H1 (cell line): Measurements from ENCODE around the gene TBC1D22A. TPM values are rescaled to one million over a fixed set of nuclear protein-coding genes. Genes with fewer than 3 reads are reported as not detected.

Experiments
- CTCF ChIA-PET: fragments of 300-600 bp; sonication (Branson Sonifier 250); formaldehyde crosslinking; loops from one replicate; lab custom pipeline; 2021; ENCODE audit not compliant: partially characterized antibody; lab: Charles Lee
- POLR2A ChIA-PET: fragments of 300-600 bp; sonication (Branson Sonifier 250); formaldehyde crosslinking; loops from one replicate; lab custom pipeline; 2021; ENCODE audit warnings: inconsistent platforms; ENCODE audit not compliant: partially characterized antibody; lab: Charles Lee
- DNase-seq, 2 experiments: peaks; one replicate each; pipeline versions ENCODE4 v3.0.0 to v3.0.0-alpha.2; 2010 to 2022; ENCODE audit warnings: low spot score in 2 of 2, low read depth in 1 of 2, mixed read lengths in 1 of 2
- FAIRE-seq: peaks from 2 replicates; lab custom pipeline; 2011; peaks lifted over from hg19 to GRCh38; lab: Jason Lieb, UNC
- H2AFZ ChIP-seq: 2 replicates; pipeline ENCODE4 v1.8.1; 2012; ENCODE audit warnings: low read length, inconsistent platforms
- H2AK5ac ChIP-seq: 2 replicates; pipeline ENCODE4 v1.6.1; 2013; ENCODE audit warnings: low read depth, low read length
- H2BK120ac ChIP-seq: replicated peaks from 2 replicates; pipeline ENCODE3; 2013; ENCODE audit warnings: low read depth, low read length, inconsistent platforms
- H2BK12ac ChIP-seq: 2 replicates; pipeline ENCODE4 v1.6.1; 2013; ENCODE audit warnings: low read depth, low read length
- H2BK15ac ChIP-seq: 2 replicates; pipeline ENCODE4 v1.6.1; 2013; ENCODE audit warnings: low read length
- H2BK20ac ChIP-seq: 2 replicates; pipeline ENCODE4 v1.6.1; 2013; ENCODE audit warnings: low read length
- H2BK5ac ChIP-seq: 2 replicates; pipeline ENCODE4 v1.6.1; 2013; ENCODE audit warnings: low read depth, low read length
- H3K14ac ChIP-seq: 2 replicates; pipeline ENCODE4 v1.6.1; 2013; ENCODE audit warnings: inconsistent platforms; ENCODE audit not compliant: insufficient read length
- H3K18ac ChIP-seq: 2 replicates; pipeline ENCODE4 v1.6.1; 2013; ENCODE audit warnings: low read length; ENCODE audit errors: extremely low read depth
- H3K23ac ChIP-seq: 2 replicates; pipeline ENCODE4 v1.6.1; 2013; ENCODE audit warnings: inconsistent platforms; ENCODE audit not compliant: insufficient read length
- H3K23me2 ChIP-seq: 2 replicates; pipeline ENCODE4 v1.6.1; 2013; ENCODE audit warnings: low read depth, low read length
- H3K27ac ChIP-seq: 2 replicates; pipeline ENCODE4 v1.6.1; 2011; ENCODE audit warnings: low read depth, low read length, inconsistent platforms
- H3K27me3 ChIP-seq, 4 experiments: replicated peaks in 1 of 4; 1 replicate in 1 of 4; 2 replicates in 3 of 4; pipeline versions ENCODE4 v1.6.1 to v1.8.1; 2011 to 2013; ENCODE audit warnings: low read length in 3 of 4, mild to moderate bottlenecking in 3 of 4, inconsistent platforms in 2 of 4, mixed read lengths in 2 of 4, moderate library complexity in 1 of 4; ENCODE audit not compliant: control insufficient read depth in 3 of 4, insufficient read depth in 3 of 4; ENCODE audit errors: extremely low read depth in 1 of 4
- H3K36me3 ChIP-seq, 4 experiments: 2 replicates each; pipeline versions ENCODE4 v1.6.1 to v1.8.1; 2011 to 2013; ENCODE audit warnings: mild to moderate bottlenecking in 4 of 4, low read length in 3 of 4, moderate library complexity in 2 of 4, control low read depth in 1 of 4, inconsistent platforms in 1 of 4; ENCODE audit not compliant: insufficient read depth in 4 of 4, control insufficient read depth in 2 of 4
- H3K4ac ChIP-seq: replicated peaks from 2 replicates; pipeline ENCODE3; 2013; ENCODE audit warnings: low read length, low read depth, mixed read lengths, inconsistent platforms; ENCODE audit not compliant: insufficient read length
- H3K4me1 ChIP-seq, 4 experiments: replicated peaks in 1 of 4; 1 replicate in 1 of 4; 2 replicates in 3 of 4; pipeline versions ENCODE4 v1.6.1 to v1.8.1; 2011 to 2013; ENCODE audit warnings: low read length in 3 of 4, inconsistent platforms in 2 of 4, mixed read lengths in 1 of 4; ENCODE audit not compliant: insufficient read depth in 4 of 4, control insufficient read depth in 3 of 4
- H3K4me2 ChIP-seq, 2 experiments: 2 replicates each; pipeline versions ENCODE4 v1.6.1 to v1.8.1; 2011 to 2013; ENCODE audit warnings: low read depth in 2 of 2, low read length in 2 of 2, control low read depth in 1 of 2, inconsistent platforms in 1 of 2, mild to moderate bottlenecking in 1 of 2; ENCODE audit not compliant: insufficient read depth in 1 of 2
- H3K4me3 ChIP-seq, 4 experiments: fragments of 200-600, 300-600 bp in 1 of 4; sonication (generic), shearing (Covaris generic), sonication (Bioruptor Twin) in 1 of 4; 2 replicates each; pipeline versions ENCODE4 v1.5.1 to v1.8.1; 2011 to 2016; ENCODE audit warnings: low read length in 4 of 4, low read depth in 3 of 4, control low read depth in 2 of 4, inconsistent platforms in 2 of 4, mild to moderate bottlenecking in 2 of 4, mixed read lengths in 1 of 4, moderate library complexity in 1 of 4; ENCODE audit not compliant: insufficient read depth in 2 of 4; ENCODE audit errors: extremely low read depth in 1 of 4
- H3K56ac ChIP-seq: replicated peaks from 2 replicates; pipeline ENCODE3; 2013; ENCODE audit warnings: low read depth, mild to moderate bottlenecking, mixed read lengths, low read length, inconsistent platforms; ENCODE audit not compliant: insufficient read length
- H3K79me1 ChIP-seq: 2 replicates; pipeline ENCODE4 v1.6.1; 2013; ENCODE audit warnings: low read depth, low read length, control low read depth
- H3K79me2 ChIP-seq, 2 experiments: 2 replicates each; pipeline versions ENCODE4 v1.6.1 to v1.8.1; 2012 to 2013; ENCODE audit warnings: low read length in 2 of 2, mild to moderate bottlenecking in 2 of 2, inconsistent platforms in 1 of 2; ENCODE audit not compliant: insufficient read depth in 2 of 2, control insufficient read depth in 1 of 2
- H3K9ac ChIP-seq, 4 experiments: replicated peaks in 1 of 4; 1 replicate in 1 of 4; 2 replicates in 3 of 4; pipeline versions ENCODE4 v1.6.1 to v1.8.1; 2011 to 2013; ENCODE audit warnings: low read depth in 3 of 4, low read length in 3 of 4, control low read depth in 2 of 4, mild to moderate bottlenecking in 2 of 4, moderate library complexity in 2 of 4, inconsistent platforms in 1 of 4; ENCODE audit errors: extremely low read depth in 1 of 4
- H3K9me3 ChIP-seq, 2 experiments: 2 replicates each; pipeline versions ENCODE4 v1.6.1 to v1.8.1; 2012 to 2013; ENCODE audit warnings: mild to moderate bottlenecking in 2 of 2, moderate library complexity in 2 of 2, control low read depth in 1 of 2, inconsistent platforms in 1 of 2, low read depth in 1 of 2, low read length in 1 of 2, mixed read lengths in 1 of 2; ENCODE audit not compliant: insufficient read depth in 2 of 2
- H4K20me1 ChIP-seq, 2 experiments: replicated peaks in 1 of 2; 2 replicates each; pipeline versions ENCODE3 to v1.8.1; 2011 to 2013; ENCODE audit warnings: inconsistent platforms in 2 of 2, low read length in 2 of 2, mild to moderate bottlenecking in 1 of 2; ENCODE audit not compliant: insufficient read depth in 2 of 2, control insufficient read depth in 1 of 2
- H4K5ac ChIP-seq: 2 replicates; pipeline ENCODE4 v1.6.1; 2013; ENCODE audit warnings: low read length, low read depth, mixed read lengths, inconsistent platforms; ENCODE audit not compliant: insufficient read length
- H4K8ac ChIP-seq: 2 replicates; pipeline ENCODE4 v1.8.0; 2013; ENCODE audit warnings: mild to moderate bottlenecking, moderate library complexity, low read length, inconsistent platforms; ENCODE audit not compliant: insufficient read depth; ENCODE audit errors: extremely low read depth
- H4K91ac ChIP-seq: replicated peaks from 2 replicates; pipeline ENCODE3; 2013; ENCODE audit warnings: low read length, mixed read lengths, inconsistent platforms; ENCODE audit not compliant: insufficient read length
- NANOG ChIP-seq: IDR thresholded peaks from 2 replicates; pipeline ENCODE4 v1.6.1; 2011; ENCODE audit warnings: low read length, low read depth, mild to moderate bottlenecking, inconsistent platforms; ENCODE audit not compliant: insufficient read depth, poor library complexity, severe bottlenecking
- SIX5 ChIP-seq: IDR thresholded peaks from 2 replicates; pipeline ENCODE4 v1.6.1; 2011; ENCODE audit warnings: mild to moderate bottlenecking, low read depth, low read length
- ZNF274 ChIP-seq: IDR thresholded peaks from 2 replicates; pipeline ENCODE4 v1.7.0; 2012; ENCODE audit warnings: low read length, borderline replicate concordance; ENCODE audit errors: extremely low read depth
- WGBS, 2 experiments: shearing (Covaris generic) in 1 of 2; methylation state at CpG; one replicate each; pipeline versions ENCODE4 v1.1.6 to v1.1.7; 2013 to 2015; ENCODE audit warnings: low lambda C conversion rate in 2 of 2, mixed read lengths in 2 of 2, inconsistent platforms in 1 of 2, low coverage in 1 of 2, missing lambda C conversion rate in 1 of 2; ENCODE audit not compliant: insufficient replicate concordance in 2 of 2, insufficient coverage in 1 of 2, insufficient read length in 1 of 2; ENCODE audit errors: extremely low coverage in 1 of 2, missing lambda C conversion rate in 1 of 2; 5-methylcytosine and 5-hydroxymethylcytosine counted together
- polyA plus RNA-seq, 7 experiments: library from polyadenylated mRNA; depleted of rRNA in 3 of 7; stranded (reverse) in 5 of 7; unstranded in 2 of 7; fragments of >200 nt in 5 of 7; fragments of 200-250 nt in 2 of 7; gene quantifications; 1 replicate in 5 of 7; 2 replicates in 1 of 7; 4 replicates in 1 of 7; pipeline versions ENCODE4 v1.2.1 to v1.2.3, GENCODE V29; 2011 to 2013; ENCODE audit warnings: missing spikeins in 2 of 7, mixed read lengths in 2 of 7
- total RNA-seq: library from RNA; stranded (reverse); fragmentation: NEBNext Ultra II Directional; extraction: Animal tissue kit (Norgen Biotek cat#: 25700); gene quantifications from 2 replicates; pipeline ENCODE4 v1.2.1, GENCODE V29; 2021
- TF ChIP-seq, protein P1 (sequence below): IDR thresholded peaks from 2 replicates; pipeline ENCODE4 v1.6.1; 2011; ENCODE audit warnings: low read length, improper control_type of control experiment
- TF ChIP-seq, protein P2 (sequence below): IDR thresholded peaks from 2 replicates; pipeline ENCODE4 v1.6.1; 2012; ENCODE audit warnings: inconsistent platforms
- TF ChIP-seq, protein P3 (sequence below): IDR thresholded peaks from 2 replicates; pipeline ENCODE4 v1.6.1; 2012; ENCODE audit warnings: inconsistent platforms

Gene TBC1D22A
- total and polyA plus RNA-seq, 2 of the 8 experiments (the other 6 are each of a cell fraction or from before 2014, with no cell fraction given): 11.9 to 18.4 TPM

DNA sequence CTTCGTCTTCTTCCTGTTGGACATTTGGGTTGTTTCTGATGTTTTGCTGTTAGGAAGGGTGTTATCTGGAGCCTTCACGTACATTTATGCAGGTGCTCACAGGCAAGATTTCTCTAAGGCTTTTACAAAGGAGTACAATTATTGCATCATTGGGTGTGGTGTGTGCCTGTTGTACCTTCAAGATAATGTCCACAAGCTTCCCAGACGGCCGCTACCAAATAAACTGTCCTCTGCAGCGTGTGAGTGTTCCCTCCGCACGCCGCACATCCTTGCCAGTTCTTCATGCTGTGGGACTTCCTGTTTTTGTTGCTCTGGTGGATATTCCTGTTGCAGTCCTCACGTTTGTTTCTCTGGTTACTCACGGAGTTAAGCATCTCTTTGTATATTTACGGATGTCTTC, 133.3 kb downstream of the TBC1D22A start:
- no peak overlapping the region for H2BK20ac ChIP-seq
- no peak overlapping the region for H2BK12ac ChIP-seq
- H3K27ac ChIP-seq: no peak overlapping the region
- H3K18ac ChIP-seq: no peak overlapping the region
- no peak overlapping the region for H2AK5ac ChIP-seq
- ChIA-PET CTCF (interaction anchor here (1.0 kb wide), 1 partner anchor 9 kb away, joined by 3 read pairs; no protein-coding TSS in a partner anchor), POLR2A (no interaction called here)
- H3K9me3 ChIP-seq: no peaks in the 10 kb centered on the region
- H3K9ac ChIP-seq: no peak overlapping the region
- H2AFZ ChIP-seq: no peak overlapping the region
- H3K23me2 ChIP-seq: no peaks in the 10 kb centered on the region
- no peak overlapping the region for H3K4me2 ChIP-seq
- 91% methylated on average over 11 of the region's 11 CpGs; no CpG with 5 or more reads in 1 of the 2 experiments for WGBS, 2 experiments
- H3K27me3 ChIP-seq: no peaks in the 10 kb centered on the region
- no peak overlapping the region for H4K5ac ChIP-seq
- no peak for DNase-seq
- no peak overlapping the region for H2BK120ac ChIP-seq
- no peaks in the 10 kb centered on the region; a peak in 1 of 7 replicates for H3K4me1 ChIP-seq
- H3K79me2 ChIP-seq: no peaks in the 10 kb centered on the region
- H4K91ac ChIP-seq: no peak overlapping the region
- no peak overlapping the region for H3K4ac ChIP-seq
- H4K8ac ChIP-seq: no peak overlapping the region
- no peak overlapping the region for H3K56ac ChIP-seq
- no peak overlapping the region for H2BK15ac ChIP-seq
- FAIRE-seq: no peak
- TF ChIP-seq, protein P1, sequence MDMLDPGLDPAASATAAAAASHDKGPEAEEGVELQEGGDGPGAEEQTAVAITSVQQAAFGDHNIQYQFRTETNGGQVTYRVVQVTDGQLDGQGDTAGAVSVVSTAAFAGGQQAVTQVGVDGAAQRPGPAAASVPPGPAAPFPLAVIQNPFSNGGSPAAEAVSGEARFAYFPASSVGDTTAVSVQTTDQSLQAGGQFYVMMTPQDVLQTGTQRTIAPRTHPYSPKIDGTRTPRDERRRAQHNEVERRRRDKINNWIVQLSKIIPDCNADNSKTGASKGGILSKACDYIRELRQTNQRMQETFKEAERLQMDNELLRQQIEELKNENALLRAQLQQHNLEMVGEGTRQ: no peak
- TF ChIP-seq, protein P2, sequence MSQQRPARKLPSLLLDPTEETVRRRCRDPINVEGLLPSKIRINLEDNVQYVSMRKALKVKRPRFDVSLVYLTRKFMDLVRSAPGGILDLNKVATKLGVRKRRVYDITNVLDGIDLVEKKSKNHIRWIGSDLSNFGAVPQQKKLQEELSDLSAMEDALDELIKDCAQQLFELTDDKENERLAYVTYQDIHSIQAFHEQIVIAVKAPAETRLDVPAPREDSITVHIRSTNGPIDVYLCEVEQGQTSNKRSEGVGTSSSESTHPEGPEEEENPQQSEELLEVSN: no peak
- TF ChIP-seq SIX5: no peak
- TF ChIP-seq, protein P3, sequence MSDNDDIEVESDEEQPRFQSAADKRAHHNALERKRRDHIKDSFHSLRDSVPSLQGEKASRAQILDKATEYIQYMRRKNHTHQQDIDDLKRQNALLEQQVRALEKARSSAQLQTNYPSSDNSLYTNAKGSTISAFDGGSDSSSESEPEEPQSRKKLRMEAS: no peak
- TF ChIP-seq ZNF274: no peak
- no peak for TF ChIP-seq NANOG
- TF ChIP-seq, all 59 proteins: peak for 0
- H3K14ac ChIP-seq: no peak overlapping the region
- peaks cover 4% of the 10 kb centered on the region for H3K79me1 ChIP-seq
- H3K23ac ChIP-seq: no peak overlapping the region
- H3K4me3 ChIP-seq: no peak overlapping the region
- H2BK5ac ChIP-seq: no peak overlapping the region
- peaks cover 0 to 11% (median 0%) of the 10 kb centered on the region in 4 experiments; a peak in 2 of 8 replicates for H3K36me3 ChIP-seq
- H4K20me1 ChIP-seq: no peaks in the 10 kb centered on the region
